GM19397 (cell line): ENCODE measurements around the gene TMEM202.
"Not testable (repeated sequence)": the region's sequence is repeated elsewhere in the genome, so short reads cannot be mapped to it uniquely, and the experiment has no call there.

Source experiments
- ATAC-seq: cut with Tn5 transposase; IDR thresholded peaks from one replicate; pipeline ENCODE4 v1.9.1; 2021; ENCODE audit warnings: mild to moderate bottlenecking, moderate library complexity; ENCODE audit not compliant: unreplicated experiment

The TMEM202 gene

DNA sequence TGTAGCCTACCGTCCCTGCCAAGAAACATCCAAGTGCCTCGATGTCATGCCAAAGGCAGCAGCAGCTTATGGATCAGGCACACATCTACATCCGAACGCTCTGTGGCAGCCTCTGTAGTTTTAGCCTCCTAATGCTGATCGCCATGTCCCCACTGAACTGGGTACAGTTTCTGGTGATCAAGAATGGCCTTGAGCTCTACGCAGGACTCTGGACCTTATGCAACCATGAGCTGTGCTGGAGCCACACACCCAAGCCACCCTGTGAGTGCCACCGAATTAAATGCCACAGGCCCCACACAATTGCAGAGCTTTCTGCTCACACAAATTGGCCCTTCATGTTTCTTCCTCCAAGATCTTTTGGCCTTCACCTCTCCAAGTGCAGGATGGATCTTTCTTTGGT, 543 bp downstream of the TMEM202 start:
- ATAC-seq, result no peak

DNA sequence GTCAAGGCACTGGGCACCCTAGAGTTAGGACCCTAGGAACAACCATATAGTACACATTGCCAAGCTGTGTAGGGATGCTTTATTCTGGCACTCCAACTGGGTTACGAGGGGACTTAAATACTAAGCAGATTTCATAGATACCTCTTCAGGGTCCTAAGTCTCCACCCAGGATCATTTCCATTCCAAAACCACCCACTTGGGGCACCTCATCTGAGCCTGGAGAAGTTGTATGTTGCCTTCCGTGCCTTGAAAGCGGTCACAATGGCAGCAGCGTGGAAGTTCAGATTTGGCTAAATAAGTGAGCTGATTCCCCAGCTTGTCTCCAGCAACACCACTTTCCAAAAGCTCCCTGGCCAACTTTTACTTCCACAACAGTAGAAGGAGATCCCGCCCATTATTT, 4.6 kb downstream of the TMEM202 start:
- no peak for ATAC-seq

DNA sequence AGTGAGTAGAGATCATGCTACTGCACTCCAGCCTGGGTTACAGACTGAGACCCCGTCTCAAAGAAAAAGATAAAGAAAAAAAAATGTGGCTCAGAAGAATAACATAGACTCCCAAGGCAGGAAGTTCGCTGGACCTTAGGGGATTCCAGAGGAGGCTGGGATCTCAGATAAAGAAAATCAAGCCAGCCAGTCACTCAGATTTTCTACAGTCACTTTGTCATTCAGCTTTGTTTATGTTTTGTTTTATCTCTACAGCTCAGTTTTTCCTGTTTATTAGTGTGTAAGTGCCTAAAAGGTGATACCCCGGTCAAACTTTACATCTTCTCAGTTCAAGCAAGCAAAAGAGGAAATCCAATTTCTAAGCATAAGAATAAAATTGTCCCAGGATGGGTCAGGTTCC, 6.3 kb downstream of the TMEM202 start:
- no peak for ATAC-seq

DNA sequence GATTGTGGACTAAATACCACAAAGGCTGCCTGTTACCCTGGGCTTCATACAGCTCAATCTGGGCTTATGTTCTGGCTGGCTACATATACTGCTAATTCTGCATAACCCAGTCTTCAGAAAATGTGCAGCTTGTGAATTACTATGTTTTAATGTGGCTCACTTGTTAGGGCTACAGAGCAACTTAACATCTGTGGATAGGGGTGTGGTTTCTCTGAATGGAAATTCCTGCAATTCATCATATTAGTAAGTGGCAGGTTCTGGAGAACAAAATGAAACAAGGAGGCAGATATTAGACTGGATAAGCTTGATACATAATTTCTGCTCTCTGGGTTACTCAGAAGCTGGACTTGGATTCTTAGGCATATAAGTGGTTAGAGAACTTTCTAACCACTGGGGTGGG, 6.7 kb downstream of the TMEM202 start:
- no peak for ATAC-seq

DNA sequence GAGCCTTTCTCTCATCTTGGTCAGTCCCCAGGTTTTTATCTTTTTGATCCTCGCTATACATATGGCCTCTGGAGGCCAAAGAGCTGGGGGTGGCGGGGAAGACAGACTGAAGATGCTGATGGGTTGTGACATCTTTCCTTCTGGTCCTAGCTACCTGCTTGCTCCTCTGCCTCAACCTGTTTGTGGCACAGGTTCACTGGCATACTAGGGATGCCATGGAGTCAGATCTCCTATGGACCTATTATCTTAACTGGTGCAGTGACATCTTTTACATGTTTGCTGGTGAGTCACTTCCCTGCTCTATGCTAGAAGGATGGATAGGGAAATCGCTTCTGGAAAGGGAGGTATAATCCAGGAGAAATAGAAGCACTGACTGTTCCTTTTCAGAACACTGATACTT, 8.8 kb downstream of the TMEM202 start:
- ATAC-seq, result no peak

DNA sequence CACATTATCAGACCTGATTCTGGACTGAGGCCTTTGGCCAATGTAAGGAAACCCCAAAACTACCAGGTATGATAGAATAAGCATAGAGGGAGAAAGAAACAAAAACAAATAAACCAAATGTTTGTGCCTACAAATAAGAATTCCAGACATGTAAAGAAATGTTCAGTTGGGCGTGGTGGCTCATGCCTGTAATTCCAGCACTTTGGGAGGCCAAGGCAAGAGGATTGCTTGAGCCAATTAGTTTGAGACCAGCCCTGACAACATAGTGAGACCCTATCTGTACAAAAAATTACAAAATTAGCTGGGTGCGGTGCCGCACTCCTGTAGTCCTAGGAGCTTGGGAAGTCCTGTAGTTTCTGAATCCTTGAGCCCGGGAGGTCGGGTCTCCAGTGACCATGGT, 13.0 kb downstream of the TMEM202 start:
- ATAC-seq, result no peak

DNA sequence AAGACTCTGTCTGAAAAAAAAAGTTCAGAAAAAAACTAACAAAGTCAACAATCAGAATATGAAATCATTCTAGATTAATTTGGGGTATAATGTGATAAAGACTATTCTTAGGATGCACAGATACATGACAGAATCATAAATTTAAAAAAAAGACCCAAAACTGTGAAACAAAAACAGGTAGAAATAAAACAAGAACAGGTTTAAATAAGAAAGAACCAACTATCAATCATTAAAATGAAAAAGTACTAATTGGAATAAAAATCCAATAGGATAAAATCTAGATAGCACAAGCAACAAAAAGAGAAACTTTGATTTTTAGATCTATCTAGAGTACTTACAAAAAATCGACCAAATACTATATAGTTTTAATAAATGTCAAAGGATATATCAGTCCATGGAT, 13.4 kb downstream of the TMEM202 start:
- ATAC-seq, result no peak

DNA sequence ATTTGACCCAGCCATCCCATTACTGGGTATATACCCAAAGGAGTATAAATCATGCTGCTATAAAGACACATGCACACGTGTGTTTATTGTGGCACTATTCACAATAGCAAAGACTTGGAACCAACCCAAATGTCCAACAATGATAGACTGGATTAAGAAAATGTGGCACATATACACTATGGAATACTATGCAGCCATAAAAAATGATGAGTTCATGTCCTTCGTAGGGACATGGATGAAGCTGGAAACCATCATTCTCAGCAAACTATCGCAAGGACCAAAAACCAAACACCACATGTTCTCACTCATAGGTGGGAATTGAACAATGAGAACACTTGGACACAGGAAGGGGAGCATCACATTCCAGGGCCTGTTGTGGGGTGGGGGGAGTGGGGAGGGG, 15.2 kb downstream of the TMEM202 start:
- ATAC-seq, result not testable (repeated sequence)

DNA sequence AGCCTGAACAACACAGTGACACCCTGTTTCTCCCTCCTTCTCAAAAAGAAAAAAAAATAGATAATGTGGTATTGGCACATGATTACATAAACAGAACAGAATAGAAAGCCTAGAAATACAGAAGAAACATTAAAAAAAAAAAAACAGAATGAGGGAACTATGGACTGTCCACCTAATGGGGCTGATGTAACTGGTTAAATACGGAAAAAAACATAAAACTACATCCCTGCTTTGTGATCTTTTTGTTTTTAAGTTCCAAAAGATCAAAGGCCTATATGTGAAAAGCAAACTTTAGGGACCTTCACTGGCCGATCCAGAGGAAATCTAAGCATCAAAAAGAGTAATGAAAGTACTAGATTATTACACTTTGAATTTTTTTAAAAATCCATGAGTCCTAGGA, 17.2 kb downstream of the TMEM202 start:
- ATAC-seq, result no peak

DNA sequence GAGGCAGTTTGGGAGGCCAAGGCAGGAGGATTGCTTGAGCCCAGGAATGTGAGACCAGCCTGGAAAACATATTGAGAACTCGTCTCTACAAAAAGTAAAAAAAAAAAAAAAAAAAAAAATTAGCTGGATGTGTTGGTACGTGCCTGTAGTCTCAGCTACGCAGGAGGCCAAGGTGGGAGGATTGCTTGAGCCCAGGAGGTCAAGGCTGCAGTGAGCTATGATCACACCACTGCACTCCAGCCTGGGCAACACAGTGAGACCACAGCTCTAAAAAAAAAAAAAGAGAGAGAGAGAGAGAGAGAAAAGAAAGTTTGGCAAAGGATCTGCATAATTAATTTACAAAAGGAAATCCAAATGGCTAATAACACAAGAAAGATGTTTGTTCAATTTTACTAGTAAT, 21.7 kb downstream of the TMEM202 start:
- not testable (repeated sequence) for ATAC-seq

DNA sequence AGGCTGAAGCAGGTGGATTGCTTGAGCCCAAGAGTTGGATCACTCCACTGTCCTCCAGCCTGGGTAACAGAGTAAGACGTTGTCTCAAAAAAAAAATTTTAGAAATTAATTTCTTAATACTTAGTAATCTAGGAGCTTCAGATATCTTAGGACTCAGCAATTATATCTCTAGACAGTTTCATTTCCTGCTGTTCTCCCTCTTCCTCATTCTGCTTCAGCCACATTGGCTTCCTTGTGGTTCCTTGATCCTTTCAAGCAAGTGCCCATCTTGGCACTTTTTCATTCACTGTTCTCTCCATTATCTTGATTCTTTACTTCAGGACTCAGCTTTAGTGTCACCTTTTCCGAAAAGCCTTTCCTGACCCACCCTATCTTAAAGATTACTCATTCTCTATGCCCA, 22.5 kb downstream of the TMEM202 start:
- ATAC-seq, result no peak

DNA sequence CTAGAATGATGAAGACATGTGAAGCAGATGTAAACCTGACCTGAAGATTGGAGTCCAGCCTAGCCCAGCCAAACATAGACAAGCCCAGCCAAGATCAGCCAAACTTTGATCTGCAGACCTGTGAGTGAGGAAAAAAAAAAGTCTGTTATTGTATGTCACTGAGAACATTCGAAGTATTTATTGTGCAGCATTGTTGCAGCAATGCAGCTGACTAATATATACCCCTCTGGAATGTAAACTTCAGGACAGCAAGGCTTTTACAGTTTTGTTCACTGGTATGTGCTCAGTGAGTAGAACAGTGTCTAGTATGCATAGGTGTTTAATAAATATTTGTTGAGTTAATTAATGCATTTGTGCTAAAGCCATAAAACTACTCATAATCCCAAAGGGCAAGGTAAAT, 23.4 kb downstream of the TMEM202 start:
- ATAC-seq, result no peak

DNA sequence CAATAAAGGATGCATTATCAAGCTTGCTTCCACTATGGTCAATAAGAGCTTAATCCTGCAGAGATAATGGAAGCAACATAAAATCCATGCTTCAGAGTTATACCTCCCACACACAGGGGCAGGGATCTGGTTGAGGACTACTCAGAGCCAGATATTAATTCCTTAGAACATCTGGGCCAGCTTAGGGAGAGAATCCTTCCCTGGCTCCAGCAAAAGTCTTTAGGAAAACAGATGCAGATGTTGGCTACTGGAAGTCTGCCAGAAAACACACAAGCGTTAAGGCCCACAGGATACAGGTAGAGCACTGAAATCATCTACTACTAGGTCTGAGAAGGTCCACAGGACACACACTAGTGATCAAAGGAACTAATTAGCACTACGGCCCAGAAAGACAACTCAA, 25.2 kb downstream of the TMEM202 start:
- no peak for ATAC-seq

DNA sequence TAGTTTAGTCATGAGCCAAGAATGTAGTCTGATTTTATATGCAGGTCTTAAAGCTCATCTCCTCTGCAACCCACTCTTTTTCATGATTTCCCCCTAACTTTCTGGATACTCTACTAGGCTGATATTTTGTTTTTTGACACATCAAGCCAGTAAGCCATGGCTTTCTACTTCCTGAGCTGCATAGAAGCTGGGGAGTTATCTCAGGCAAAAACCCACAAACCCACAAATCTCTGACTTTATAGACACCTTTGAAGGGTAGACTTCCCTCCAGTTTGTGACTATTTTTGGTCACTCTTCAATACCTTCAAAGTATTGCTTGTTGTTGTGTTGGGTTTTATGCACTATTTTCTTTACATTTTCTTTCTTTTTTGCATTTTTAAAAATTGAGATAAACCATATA, 28.6 kb downstream of the TMEM202 start:
- no peak for ATAC-seq

DNA sequence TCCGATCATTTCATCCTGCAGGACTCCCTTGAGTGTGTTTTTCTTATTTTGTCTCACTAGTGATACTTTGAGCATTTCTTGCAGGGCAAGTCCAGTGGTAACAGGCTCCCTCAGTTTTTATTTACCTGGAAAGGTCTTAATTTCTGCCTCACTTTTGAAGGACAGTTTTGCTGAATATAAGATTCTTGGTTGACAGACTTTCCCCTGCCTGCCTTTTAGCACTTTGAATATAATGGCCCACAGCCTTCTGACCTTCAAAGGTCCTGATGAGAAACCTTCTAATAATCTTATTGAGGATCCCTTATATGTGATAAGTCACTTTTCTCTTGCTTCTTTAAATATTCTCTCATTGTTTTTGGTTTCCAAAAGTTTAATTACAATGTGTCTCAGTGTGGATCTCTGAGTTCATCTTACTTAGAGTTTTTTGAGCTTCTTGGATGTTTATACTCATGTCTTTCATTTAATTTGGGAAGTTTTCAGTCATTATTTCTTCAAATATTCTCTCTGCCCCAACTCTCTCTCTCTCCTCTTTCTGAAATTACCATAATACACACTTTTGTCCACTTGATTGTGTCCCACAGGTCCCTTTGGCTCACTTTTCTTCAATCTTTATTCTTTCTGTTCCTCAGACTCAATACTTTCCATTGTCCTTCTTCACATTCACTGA, 39.7 kb downstream of the TMEM202 start:
- no peak for ATAC-seq

DNA sequence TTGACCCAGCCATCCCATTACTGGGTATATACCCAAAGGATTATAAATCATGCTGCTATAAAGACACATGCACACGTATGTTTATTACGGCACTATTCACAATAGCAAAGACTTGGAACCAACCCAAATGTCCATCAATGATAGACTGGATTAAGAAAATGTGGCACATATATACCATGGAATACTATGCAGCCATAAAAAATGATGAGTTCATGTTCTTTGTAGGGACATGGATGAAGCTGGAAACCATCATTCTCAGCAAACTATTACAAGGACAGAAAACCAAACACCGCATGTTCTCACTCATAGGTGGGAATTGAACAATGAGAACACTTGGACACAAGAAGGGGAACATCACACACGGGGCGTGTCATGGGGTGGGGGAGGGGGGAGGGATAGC, 44.7 kb downstream of the TMEM202 start:
- ATAC-seq, result not testable (repeated sequence)

DNA sequence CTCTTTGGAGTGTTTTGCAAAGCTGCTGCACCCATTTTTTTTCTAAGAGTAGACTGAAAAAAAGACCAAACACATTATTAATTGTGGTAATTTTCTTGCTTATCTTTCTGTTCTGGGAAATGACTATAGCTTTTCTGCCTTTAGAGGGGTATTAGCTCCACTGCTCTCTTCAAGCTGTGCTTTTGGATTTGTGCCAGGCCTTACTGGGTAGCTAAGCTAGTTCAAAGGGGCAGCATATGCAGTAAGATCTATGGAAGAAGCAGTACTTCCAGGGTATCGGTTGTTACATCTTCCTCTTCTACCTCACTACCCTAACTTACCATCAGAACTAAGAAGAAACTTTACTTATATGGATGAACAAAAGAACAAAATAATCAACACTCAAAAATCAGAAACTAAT, 47.3 kb downstream of the TMEM202 start:
- ATAC-seq, result no peak

DNA sequence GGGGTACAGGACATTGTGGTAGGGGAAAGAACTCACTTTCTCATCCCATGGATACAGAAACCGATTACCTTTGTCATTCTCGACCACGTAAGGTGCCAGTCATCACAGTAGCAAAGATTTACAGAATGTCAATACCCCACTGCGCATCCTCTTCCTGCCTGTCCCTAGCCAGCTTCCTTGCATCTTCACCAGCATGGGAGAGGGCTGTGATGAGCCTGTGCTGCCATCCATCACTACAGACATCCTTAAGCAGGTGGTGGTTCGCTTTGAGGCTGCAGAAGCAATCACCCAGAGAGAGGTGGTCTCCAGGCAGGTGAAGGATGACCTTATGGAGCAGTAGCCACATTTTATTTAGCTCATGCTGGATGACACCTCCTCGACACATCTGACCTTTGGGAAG, 52.7 kb downstream of the TMEM202 start:
- ATAC-seq, result no peak

DNA sequence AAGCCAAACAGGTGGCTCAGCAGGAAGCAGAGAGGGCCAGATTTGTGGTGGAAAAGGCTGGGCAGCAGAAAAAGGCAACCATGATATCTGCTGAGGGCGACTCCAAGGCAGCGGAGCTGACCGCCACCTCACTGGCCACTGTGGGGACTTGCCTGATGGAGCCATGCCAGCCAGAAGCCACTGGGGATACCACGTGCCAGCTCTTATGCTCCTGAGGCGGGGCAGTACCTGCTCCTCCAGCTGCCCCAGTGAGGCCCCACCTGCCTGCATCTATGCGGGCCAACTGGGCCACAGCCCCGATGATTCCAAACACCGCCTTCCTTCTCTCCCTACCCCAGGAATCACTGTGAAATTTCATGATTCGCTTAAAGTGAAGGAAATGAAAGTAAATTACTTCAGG, 53.1 kb downstream of the TMEM202 start:
- ATAC-seq, result no peak

DNA sequence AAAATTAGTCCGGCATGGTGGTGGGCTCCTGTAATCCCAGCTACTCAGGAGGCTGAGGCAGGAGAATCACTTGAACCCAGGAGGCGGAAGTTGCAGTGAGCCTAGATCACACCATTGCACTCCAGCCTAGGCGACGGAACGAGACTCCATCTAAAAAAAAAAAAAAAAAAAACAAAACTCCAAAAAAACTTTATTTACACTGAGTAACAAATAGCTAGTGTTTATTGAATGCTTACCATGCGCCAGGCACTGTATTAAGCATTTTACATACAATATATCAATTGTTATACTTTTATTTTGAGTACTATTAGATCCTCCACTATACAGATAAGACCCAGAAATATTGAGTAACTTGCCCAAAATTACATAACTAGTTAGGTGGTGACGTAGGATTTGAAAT, 58.6 kb downstream of the TMEM202 start:
- ATAC-seq, result no peak
